ENCODE results near the gene CMSS1.

- TF ChIP-seq CTCF (IDR thresholded peaks at IDR 0.05) (no peak), POLR2A (IDR thresholded peaks at IDR 0.05) (no peak)
Observed at GRCh38 chr3:99960941-99961340, 143.3 kb downstream of the CMSS1 start.

Measured in uterus (tissue), 2 donors.